ENCODE measurements around the gene UNC93A. TPM values are rescaled to one million over a fixed set of nuclear protein-coding genes. Genes with fewer than 3 reads are reported as not detected.

The UNC93A gene
- total and polyA plus RNA-seq, 8 donors, result not detected

GRCh38 chr6:167296293-167296690 is 5.2 kb downstream of the UNC93A start:
- ATAC-seq (no peak), FAIRE-seq (no peak), DNase-seq (no peak)
- H3K27ac ChIP-seq, result no peak overlapping the region
- H3K4me3 ChIP-seq, result no peak overlapping the region
- WGBS, 2 donors, result 76 to 80% methylated on average over 5 of the region's 5 CpGs
- intact Hi-C loops (cut with DNase I), result loop anchor here in 1 of 3 donors (10.0 kb wide), 1 partner anchor 71 kb away; no protein-coding TSS in a partner anchor
- no peaks in the 10 kb centered on the region for H3K9me3 ChIP-seq
- TF ChIP-seq CTCF (IDR thresholded peaks at IDR 0.05), result no peak
- no peaks in the 10 kb centered on the region for H3K36me3 ChIP-seq
- H3K27me3 ChIP-seq, result no peaks in the 10 kb centered on the region
- H3K4me1 ChIP-seq, result no peaks in the 10 kb centered on the region

- H3K9me3 ChIP-seq, result no peaks in the 10 kb centered on the region
- intact Hi-C loops (cut with DNase I), result loop anchor here in 1 of 3 donors (10.0 kb wide), 1 partner anchor 72 kb away; no protein-coding TSS in a partner anchor
- WGBS, 2 donors, result 67 to 80% methylated on average over 7 of the region's 7 CpGs
- no peak for TF ChIP-seq CTCF (IDR thresholded peaks at IDR 0.05)
- DNase-seq (no peak), FAIRE-seq (no peak), ATAC-seq (no peak)
- no peak overlapping the region for H3K4me3 ChIP-seq
- no peaks in the 10 kb centered on the region for H3K36me3 ChIP-seq
- H3K27me3 ChIP-seq, result no peaks in the 10 kb centered on the region
- H3K27ac ChIP-seq, result no peak overlapping the region
- no peaks in the 10 kb centered on the region for H3K4me1 ChIP-seq
These were observed 5.8 kb downstream of the UNC93A start for GRCh38 chr6:167296902-167297301.

- ATAC-seq (no peak), DNase-seq (no peak), FAIRE-seq (no peak)
- H3K27ac ChIP-seq, result no peak overlapping the region
- no peak for TF ChIP-seq CTCF (IDR thresholded peaks at IDR 0.05)
- 72 to 74% methylated on average over 4 of the region's 4 CpGs for WGBS, 2 donors
- intact Hi-C loops (cut with DNase I), result loop anchor here in 1 of 3 donors (10.0 kb wide), 1 partner anchor 73 kb away; no protein-coding TSS in a partner anchor
- H3K36me3 ChIP-seq, result no peaks in the 10 kb centered on the region
- H3K4me1 ChIP-seq, result no peaks in the 10 kb centered on the region
- no peaks in the 10 kb centered on the region for H3K27me3 ChIP-seq
- H3K9me3 ChIP-seq, result no peaks in the 10 kb centered on the region
- H3K4me3 ChIP-seq, result no peak overlapping the region
These were observed 7.0 kb downstream of the UNC93A start for GRCh38 chr6:167298127-167298526.

GRCh38 chr6:167299641-167300308 is 8.7 kb downstream of the UNC93A start:
- no peak for TF ChIP-seq CTCF (IDR thresholded peaks at IDR 0.05)
- H3K4me1 ChIP-seq, result no peaks in the 10 kb centered on the region
- ATAC-seq (no peak), DNase-seq (no peak), FAIRE-seq (no peak)
- H3K4me3 ChIP-seq, result no peak overlapping the region
- 73 to 80% methylated on average over 16 of the region's 16 CpGs for WGBS, 2 donors
- intact Hi-C loops (cut with DNase I), result loop anchor here in 1 of 3 donors (10.0 kb wide), 1 partner anchor 75 kb away; no protein-coding TSS in a partner anchor
- no peaks in the 10 kb centered on the region for H3K9me3 ChIP-seq
- H3K36me3 ChIP-seq, result no peaks in the 10 kb centered on the region
- H3K27ac ChIP-seq, result no peak overlapping the region
- H3K27me3 ChIP-seq, result no peaks in the 10 kb centered on the region
